ENCODE data around the gene PNMA6E.
"Not testable (repeated sequence)": the region's sequence is repeated elsewhere in the genome, so short reads cannot be mapped to it uniquely, and the experiment has no call there.

The PNMA6E gene

DNA sequence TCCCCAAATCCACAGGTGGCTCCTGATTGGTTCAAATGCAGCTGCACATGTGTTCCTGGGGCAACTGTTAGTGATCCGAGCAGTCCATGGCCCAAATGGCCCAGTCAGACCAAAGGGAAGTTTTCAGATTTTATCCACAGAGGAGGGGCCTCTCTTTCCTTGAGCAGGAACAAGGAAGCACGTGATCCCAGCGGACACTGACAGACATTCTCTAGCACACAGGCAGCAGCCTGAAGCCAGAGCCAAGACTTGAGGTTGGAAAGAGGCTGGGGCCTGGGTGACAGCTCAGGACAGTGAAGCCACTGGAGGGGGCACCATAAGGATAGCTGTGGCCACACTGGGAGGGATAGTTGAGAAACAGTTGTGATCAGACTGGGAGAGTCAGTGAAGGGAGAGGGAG, 6.6 kb upstream of the PNMA6E start:
- DNase-seq: no peak

DNA sequence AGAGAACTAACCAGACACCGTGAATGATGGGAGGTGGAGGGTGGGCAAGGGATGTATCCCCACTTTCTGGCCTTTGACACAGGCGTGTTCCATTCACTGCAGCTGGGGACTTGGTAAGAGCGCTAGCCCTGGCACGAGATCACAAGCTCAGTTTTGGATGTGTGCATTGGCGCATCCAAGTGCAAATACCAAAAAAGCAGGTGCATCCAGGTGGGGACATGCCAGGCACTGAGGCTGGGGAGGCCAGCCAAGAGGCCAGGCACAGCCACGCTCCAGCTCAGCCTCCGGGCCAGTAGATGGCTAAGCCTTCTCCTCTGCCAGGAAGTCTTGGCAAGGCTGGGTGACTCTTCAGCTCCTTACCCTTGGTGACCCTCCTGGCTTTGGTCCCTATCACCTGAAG, 5.8 kb upstream of the PNMA6E start:
- no peak for DNase-seq

DNA sequence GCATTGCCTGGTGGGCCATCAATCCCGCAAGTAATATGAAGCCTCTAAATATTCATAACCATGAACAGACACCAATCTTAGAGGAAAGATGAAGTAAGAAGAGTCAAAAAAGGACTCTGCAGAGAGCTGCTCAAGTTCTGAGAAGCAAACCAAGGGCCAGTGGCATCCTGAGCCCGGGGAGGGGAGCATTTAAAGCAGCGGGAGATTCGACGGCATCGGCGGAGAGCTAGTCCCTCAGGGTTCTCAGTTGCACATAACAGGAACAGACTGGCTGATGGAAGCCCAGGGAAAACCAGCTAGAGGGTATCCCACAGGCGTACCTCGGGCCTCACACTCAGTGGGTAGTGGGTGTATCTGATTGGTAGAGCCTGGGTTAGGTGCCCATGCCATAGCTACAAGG, 4.9 kb upstream of the PNMA6E start:
- no peak for DNase-seq

DNA sequence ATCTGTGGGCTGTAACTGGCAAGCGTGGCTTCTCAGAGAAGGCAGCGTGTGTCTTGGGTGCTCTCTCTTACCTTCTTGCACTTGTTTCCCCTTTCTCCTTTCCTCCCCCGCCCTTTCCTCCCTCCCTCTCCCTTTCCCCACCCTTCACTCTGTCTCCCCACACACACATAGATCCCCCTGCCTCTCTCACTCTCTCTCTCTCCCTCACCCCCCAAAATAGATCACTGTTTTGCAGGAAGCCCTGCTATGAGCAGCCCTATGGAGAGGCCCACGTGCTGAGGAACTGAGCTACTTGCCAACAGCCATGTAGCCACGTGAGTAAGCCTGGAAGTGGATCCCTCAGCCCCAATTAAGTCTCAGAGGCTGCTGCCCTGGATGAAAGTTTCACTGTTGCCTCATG, 4.3 kb upstream of the PNMA6E start:
- no peak for DNase-seq

DNA sequence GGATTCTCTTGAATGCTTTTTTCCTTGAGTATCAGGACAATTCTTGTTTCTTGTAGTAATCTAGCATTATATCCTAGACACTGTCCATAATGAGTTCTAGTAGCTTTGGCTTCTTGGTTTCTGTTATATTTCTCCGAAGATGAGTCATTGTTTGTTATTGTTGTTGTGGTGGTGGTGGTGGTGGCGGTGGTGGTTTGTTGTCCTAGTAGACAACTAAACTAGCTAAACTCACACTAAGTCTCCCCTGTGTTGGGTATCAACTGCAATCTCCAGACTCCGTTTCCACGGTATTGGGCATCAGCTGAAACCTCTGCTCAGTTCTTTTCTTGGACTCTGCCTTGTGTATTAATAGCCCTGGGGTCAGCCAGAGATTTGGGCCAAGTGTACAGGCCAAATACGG, 3.2 kb upstream of the PNMA6E start:
- not testable (repeated sequence) for DNase-seq

DNA sequence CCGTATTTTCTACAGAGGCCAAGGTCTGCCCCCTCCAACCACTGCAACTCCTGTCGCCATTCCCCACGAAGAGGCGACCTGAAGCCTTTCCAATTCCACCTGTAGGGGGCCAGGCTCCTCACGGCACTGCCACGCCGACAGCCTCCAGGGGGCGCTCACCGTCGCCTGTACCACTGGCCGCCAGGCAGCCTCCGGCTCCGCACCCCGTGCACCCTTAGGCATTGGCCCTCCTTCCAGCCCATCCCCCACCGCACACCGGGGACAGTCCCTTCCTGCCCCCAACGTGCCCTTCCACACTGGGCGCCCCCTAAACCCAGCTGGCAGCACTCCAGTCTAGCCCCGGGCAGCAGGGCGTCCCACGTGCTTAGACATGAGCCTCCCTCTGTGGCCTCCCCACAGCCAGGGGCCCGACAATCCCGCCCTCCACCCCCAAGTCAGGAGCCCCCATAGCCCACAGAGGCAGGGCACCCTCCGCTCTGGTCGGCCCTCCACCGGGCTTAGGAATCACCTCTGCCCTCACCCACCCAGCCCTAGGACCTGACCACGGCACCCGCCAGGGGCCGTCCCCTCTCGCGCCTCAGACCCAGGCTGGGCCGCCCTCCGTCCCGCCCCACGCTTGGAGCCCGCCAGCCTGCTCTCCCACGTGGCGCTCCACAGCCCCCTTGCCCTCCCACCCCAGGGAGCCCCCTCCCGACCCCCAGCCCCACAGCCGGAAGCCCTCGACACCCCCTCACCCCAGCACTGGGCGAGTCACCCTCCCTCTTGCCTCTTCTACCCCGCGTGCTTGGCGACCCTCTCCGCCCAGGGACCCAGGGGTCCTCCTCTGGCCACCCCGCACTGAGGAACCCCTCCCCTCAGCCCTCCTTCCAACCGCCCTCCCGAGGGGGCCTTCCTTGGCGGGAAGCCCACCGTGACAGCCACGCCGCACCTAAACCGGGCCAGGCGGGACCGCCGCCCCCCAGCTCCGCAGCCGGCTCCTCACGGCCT, 711 bp downstream of the PNMA6E start:
- no peak for DNase-seq

DNA sequence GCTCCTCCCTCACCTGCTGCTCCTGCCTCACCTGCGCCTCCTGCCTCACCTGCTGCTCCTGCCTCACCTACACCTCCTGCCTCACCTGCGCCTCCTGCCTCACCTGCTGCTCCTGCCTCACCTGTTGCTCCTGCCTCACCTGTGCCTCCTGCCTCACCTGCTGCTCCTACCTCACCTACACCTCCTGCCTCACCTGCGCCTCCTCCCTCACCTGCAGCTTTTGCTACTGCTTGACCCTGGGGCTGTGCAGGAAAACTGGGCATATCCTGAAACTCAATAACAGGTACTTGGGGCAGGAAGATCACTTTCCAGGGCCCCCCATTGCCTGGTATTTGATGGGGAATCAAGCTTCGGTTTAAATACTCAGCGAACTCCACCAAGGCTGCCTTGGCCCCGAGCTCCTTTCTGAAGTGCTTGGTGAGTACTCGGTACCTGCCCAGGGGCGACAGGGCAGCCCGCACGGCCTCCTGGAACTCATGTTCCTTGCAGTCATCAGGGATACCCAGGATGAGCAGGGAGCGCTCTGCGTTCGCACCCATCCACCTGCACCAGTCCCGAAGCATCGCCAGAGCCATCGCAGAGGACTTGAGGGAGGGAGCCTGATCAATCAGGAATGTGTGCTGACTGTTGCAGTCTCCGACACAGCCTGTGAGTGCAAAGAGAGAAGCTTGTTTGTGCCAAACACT, 2.7 kb downstream of the PNMA6E start:
- no peak for DNase-seq

DNA sequence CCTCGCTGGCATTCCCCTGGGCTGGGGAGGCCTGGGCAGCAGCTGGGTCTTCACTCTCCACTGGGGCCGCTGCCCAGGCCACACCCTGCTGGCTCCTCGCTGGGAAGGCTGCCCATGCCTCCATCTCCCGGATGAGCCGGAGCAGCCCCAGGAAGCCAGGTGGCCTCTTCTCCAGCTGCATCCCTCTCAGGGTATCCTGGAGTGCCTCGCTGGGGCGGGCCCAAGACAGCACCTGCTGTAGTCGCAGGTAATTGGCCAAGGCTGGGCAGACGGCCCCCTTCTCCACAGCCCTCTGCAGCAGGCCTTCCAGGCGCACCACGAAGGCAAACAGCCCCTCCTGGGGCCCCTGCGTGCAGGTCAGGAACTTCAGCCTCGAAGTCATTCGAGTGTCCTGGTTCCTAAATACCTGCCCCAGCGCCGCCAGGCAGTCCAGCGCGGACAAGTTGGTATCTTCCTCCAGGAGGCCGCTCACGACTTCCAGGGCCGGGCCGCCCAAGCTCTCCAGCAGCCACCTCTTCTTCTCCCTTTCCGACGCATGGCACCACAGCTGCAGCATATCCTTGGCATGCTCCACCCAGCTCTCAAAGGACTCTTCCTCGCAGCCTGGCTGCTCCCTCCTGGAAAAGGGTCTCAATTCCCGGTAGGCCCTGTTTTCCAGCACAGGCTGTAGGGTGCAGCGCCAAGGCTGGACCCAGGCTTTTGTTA, 3.7 kb downstream of the PNMA6E start:
- DNase-seq: no peak

DNA sequence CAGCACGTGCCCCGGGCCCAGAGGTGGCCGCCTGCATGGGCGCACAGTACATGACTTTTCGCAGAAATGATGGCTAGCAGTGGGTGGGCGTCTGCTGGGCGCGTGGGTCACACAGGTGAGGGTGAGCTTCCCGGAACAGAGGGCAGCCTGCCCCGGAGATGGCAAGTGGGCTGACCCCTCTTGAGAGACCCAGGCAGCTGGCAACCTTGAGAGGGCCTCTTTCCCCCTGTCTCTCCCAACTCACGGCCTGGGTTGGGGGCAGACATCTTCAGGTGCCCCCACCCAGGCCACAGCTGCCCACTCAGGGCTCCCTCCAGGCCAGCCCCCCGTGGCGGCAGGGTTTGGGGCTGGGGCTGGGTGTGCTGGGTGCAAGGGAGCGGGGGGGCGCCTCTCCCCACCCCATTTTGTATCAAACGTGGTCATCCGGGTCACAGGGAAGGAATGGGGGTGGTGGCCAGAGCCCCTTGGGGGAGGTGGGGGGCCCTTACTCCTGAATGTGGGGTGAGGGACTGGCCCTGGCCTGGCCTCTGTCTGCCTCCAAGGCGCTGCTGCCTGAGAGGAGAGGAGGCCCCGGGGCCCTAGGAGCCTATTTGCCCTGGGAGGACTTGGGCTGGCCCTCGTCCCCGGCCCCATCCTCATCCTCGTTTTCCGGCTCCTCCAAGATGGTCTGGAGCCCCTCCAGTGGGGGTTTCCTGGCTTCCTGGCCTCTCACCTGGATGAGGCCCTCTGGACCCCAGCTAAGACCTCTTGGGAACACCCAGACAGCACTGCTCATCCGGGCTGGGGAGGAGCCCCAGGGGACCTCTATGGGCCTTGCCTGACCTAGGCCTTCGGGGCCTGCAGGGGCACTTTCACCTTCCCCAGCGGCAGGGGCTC, 4.6 kb downstream of the PNMA6E start:
- no peak for DNase-seq

DNA sequence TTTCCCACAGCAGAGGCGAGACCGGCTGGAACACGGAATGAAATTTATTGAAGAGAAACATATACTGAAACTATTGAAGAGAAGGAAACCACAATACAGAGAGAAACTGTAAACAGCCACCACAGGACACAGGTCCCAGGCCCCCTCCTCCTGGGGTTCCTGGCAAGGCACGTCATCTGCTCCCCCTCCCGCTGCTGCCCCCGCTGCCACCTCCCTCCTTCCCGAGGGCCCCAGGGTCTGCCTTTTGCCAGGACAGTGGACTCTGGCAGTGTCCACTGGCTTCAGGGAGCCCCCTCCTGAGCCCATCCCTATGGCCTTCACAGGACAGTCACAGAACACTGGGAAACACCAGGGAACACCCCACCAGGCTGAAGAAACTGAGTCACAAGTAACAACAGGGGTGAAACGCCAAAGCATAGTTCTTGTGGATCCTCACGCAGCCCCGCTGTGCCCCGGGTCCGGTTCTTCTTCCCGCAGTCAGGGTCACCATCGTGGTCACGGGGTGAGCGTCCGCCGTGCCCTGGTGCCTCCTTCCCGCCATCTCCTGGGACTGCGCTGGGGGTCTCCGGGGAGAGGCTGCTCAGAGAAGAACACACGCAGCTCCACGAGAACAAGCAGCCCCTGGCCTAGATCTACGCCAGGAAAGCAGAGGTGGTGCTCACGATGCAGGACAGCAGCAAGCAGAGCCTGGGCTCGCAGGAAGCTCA, 5.4 kb downstream of the PNMA6E start:
- DNase-seq: no peak

DNA sequence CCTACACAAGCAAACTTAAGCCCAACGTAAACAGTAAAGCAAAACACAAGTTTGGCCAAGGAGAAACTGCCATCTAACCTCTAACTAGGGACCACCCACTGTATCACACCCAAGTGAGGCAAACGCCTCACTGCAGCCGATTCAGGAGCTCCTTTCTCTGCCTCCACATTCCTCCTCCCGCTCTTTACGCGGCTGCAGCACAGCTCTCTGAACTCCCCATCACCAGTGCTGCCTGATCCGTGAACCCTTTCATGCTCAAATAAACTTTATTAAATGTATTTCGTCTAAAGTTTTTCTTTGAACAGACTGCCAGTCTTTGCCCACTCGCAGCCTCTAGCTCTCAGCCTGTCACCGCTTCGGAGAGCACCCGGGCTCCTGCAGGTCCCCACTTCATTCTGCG, 6.5 kb downstream of the PNMA6E start:
- DNase-seq: no peak

DNA sequence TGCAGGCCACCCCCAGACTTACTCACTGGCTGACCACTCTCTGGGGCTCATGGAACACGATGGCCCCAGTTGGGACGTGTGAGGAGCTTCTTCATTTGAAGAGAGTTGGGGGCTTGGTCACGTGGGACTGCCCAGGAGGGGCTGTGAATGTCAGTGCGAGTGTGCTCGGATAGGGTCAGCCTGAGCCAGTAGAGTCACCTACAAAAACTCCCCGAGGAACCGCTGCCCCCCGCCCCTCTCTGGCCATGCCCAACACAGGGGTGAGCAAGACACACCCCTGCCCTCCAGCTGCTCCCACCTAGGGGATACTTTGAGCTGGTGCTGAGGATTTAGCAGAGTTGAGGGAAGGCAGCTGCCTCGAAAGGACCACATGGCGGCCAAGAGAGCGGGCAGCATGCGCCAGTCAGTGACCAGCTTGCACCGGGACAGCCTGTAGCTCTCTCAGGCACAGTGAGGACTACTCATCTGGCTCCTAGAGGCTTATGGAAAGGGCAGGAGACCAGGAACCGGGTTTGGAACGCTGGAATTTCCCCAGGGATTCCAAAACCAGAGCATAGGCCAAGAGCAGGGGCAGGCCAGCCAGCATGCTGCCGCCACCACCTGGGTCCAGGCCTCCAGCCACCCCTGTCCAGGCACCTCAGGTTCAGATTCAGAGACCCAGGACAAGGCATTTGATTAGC, 8.4 kb downstream of the PNMA6E start:
- no peak for DNase-seq

DNA sequence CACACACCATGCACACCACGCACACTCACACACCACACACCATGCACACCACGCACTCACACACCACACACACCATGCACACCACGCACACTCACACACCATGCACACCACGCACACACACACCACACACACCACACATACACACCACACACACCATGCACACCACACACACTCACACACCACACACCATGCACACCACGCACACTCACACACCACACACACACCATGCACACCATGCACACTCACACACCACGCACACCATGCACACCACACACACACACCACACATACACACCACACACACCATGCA, 11.7 kb downstream of the PNMA6E start:
- DNase-seq: not testable (repeated sequence)

DNA sequence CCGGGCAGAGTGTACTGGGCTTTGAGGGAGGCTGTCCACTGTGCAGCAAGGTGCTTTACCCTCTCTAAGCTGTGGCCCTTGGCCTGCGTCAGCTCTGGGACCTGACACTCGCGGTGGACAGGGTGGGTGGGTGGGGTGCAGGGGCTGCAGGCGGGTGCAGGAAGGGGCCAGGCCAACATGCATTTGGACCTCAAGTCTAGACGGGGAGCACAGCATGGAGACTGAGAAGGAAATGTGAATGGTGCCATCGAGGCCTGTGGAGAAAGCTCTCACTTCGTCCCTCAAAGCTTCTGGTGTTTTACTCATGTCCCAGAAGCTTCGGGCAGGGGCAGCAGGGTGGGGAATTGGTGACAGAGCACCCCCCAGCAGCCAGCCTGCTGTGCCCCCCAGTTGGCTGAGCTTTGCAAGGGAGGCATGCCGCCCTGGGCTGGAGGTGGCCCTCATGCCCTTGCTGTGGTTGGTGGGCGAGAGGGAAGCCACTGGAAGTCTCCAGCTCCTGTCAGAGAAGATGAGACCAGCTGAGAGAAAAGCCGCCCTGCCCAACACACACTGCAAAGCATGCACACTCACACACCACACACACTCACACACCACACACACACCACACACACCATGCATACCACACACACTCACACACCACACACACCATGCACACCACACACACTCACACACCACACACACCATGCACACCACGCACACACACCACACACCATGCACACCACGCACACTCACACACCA, 12.3 kb downstream of the PNMA6E start:
- DNase-seq: no peak

DNA sequence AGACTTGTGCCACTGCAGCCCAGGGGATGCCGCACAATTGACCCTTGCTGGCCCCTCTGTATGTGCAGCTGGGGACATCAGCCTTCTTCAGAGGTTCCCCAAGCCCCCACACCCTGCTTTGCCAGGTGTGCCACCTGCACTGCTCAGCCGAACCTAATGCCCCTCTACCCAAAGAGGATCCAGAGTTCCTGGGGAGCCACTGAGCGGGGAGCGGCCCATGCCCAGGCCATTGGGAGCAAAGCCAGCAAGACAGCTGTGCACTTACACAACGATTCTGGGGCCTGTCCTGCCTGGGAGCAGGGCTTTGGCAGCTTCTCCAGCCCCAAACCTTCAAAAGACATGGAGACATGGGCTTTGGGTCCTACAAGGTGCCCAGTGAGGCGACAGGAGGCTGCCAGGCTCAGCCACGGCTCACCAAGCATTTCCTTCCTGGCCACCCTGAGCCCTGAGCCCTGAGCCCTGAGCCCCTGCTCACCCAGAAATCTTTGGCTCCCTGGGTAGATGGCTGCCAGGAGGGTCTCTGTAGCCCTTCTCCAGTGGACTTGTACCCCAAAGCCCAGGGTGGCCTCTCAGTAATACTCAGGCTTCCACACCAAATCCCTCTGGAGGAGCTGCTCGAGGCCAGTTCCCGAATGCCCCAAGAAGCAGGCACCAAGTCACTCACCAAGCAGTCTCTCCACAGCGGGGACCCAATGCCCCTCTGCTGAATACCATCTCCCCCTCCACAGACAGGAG, 13.0 kb downstream of the PNMA6E start:
- no peak for DNase-seq

DNA sequence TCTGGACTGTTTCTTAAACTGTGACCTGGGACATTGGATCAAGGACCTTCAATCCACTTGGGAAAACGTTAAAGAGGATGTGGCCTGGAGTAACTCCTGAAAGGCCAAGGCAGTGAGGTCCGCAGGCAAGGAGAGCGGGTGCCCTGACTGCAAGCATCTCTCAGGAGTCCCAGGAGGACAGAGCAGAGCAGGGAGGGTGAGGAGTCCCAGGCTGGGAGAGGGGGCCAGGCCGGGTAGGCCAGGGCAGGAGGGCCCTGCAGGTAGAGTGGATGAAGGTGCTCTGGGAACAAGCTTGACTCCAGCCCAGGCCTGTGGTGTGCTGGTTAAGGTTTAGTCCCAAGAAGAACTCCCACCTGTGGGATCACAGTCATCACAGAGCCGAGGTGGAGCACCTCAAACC, 13.8 kb downstream of the PNMA6E start:
- no peak for DNase-seq

DNA sequence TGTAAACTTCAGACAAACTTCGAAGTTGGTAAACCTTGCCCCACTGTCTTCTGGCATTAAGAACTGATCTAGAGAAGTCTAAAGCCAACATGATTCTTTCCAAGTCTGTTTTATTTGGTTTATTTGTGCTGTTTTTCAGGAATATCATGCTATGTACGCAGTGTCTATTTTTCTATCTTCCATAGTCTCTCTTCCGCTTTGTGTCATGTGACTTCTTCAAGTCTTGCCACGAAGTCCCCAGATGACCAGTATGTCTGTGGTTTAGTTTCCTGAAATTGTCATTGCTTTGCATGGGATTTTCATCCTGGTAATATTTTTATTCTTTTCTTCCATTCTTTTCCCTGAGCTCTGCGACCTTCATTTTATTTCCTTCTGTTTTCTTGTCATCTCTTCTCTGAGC, 15.1 kb downstream of the PNMA6E start:
- DNase-seq: no peak

DNA sequence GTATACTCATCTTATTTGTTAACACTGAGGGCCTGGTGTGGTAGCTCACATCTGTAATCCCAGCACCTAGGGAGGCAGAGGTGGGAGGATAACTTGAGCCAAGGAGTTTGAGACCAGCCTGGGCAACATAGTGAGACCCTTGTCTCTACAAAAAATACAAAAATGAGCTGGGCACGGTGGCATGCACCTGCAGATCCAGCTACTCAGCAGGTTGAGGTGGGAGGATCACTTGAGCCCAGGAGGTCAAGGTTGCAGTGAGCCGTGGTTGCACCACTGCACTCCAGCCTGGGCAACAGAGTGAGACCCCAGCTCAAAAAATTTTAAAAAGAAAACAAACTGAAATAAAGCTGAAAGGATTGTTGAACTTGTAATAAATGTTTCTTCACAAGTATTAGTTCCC, 16.2 kb downstream of the PNMA6E start:
- not testable (repeated sequence) for DNase-seq

DNA sequence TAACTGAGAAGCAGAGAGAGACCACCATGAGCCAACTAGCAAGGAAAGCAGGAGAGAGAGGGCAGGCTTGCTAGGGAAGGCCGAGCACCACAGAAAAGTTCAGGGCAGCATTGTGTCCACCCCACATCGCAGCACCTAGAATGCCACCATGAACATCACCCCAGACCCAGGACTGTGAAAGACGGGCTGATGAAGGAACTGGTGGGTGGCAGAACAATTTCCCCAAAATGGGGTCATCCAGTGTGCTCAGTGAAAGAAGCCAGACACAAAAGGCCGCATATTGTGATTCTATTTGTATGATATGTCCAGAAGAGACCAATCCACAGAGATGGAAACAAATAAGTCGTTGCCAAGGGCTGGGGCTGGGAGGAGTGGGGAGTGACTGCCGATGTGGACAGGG, 16.8 kb downstream of the PNMA6E start:
- DNase-seq: no peak
